ENCODE data around the gene TPSAB1.
"Not testable (repeated sequence)": the region's sequence is repeated elsewhere in the genome, so short reads cannot be mapped to it uniquely, and the experiment has no call there.

TPSAB1 gene

GRCh38 chr16:1265826-1266225 is 25.3 kb downstream of the TPSAB1 start:
- no peak for DNase-seq (ENCODE audit: low spot score)
- TF ChIP-seq, protein P1, sequence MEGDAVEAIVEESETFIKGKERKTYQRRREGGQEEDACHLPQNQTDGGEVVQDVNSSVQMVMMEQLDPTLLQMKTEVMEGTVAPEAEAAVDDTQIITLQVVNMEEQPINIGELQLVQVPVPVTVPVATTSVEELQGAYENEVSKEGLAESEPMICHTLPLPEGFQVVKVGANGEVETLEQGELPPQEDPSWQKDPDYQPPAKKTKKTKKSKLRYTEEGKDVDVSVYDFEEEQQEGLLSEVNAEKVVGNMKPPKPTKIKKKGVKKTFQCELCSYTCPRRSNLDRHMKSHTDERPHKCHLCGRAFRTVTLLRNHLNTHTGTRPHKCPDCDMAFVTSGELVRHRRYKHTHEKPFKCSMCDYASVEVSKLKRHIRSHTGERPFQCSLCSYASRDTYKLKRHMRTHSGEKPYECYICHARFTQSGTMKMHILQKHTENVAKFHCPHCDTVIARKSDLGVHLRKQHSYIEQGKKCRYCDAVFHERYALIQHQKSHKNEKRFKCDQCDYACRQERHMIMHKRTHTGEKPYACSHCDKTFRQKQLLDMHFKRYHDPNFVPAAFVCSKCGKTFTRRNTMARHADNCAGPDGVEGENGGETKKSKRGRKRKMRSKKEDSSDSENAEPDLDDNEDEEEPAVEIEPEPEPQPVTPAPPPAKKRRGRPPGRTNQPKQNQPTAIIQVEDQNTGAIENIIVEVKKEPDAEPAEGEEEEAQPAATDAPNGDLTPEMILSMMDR (IDR thresholded peaks at IDR 0.05; ENCODE audit: extremely low read depth, missing control alignments), result no peak

GRCh38 chr16:1269418-1269817 is 28.9 kb downstream of the TPSAB1 start:
- DNase-seq (ENCODE audit: low spot score), result not testable (repeated sequence)

GRCh38 chr16:1271380-1271723 is 30.8 kb downstream of the TPSAB1 start:
- no peak for DNase-seq (ENCODE audit: low spot score)
- TF ChIP-seq, protein P1 (IDR thresholded peaks at IDR 0.05; ENCODE audit: extremely low read depth, missing control alignments), result no peak

GRCh38 chr16:1271724-1272413 is 31.4 kb downstream of the TPSAB1 start:
- DNase-seq (ENCODE audit: low spot score), result not testable (repeated sequence)

DNA sequence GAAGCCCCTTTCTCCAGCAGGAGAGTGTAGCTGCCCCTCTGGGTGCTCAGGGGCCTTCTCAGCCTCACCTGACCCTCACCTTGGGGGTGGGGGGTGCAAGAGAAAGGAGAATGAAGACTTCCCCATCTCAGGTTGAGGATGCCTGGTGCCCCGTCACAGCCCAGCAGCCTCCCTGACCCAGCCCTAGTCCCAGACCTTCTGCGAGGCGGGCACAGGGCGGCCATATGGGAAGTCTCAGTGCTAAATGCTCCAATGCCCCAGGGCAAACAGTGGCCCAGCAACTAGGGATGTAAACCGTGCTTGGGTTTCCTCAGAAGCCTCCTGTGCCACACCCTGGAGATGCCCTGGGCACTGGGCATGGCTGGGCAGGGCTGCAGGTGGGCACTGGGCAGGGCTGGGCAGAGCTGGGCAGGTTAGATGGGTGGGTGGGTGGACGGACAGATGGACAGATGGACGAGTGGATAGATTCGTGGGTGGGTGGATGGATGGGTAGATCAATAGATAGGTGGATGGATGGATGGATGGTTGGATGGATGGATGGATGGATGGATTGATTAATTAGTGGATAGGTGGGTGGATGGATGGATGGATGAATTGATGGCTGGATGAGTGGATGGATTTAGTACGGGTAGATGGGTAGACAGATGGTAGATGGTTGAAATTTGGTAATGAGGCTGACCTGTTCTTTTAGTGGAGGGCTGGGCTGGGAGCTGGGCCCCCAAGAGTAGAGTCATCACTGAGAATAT is 32.1 kb downstream of the TPSAB1 start:
- TF ChIP-seq, protein P1 (IDR thresholded peaks at IDR 0.05; ENCODE audit: extremely low read depth, missing control alignments), result no peak
- no peak for DNase-seq (ENCODE audit: low spot score)

- DNase-seq (ENCODE audit: low spot score), result no peak
- TF ChIP-seq, protein P1 (IDR thresholded peaks at IDR 0.05; ENCODE audit: extremely low read depth, missing control alignments), result no peak
Observed at GRCh38 chr16:1273816-1274215, 33.3 kb downstream of the TPSAB1 start.

DNA sequence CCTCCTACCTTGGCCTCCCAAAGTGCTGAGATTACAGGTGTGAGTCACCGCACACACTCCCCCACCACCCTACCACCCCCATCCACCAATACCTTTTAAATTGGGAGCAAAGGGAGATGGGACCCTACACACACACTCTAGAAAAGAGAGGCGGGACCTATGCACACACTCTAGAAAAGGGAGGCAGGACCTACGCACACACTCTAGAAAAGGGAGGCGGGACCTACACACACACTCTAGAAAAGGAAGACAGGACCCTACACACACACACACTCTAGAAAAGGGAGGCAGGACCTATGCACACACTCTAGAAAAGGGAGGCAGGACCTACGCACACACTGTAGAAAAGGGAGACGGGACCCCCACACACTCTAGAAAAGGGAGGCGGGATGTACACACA is 34.3 kb downstream of the TPSAB1 start:
- TF ChIP-seq, protein P1 (IDR thresholded peaks at IDR 0.05; ENCODE audit: extremely low read depth, missing control alignments), result no peak
- no peak for DNase-seq (ENCODE audit: low spot score)

DNA sequence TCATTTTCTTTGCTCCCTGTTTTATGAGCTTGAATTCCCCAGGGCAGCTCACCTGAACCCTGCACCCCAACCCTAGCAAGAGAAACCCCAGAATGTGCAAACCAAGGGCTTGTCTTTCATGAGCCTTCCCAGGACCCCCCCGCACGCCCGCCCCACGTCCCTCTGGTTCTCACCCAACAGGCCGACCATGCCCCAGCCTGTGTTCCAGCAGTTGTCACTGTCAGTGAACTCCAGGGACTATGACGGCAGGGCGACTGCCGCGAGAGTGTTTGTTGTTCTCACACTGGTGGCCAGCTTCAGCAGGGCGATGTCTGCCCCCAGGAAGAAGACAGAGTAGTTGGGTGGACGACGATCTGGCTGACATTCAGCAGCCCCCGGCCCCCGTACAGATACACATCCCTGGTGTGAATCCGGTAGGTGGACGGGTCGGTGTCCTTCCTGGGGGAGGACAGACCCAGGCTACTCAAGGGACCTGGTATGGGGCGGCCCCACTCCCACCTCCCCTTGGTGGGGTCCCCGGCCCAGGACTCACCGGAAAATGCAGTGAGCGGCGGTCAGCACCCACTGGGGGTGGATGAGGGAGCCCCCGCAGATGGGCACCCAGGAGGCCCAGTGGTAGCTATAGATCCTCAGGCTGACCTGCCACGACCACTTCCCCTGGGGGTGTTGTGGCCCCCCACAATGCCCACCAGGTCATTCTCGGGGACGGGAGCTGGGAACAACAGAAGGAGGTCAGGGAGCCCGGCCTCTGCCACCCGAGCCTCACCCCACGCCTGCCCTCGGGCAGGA is 35.5 kb downstream of the TPSAB1 start:
- TF ChIP-seq, protein P1 (IDR thresholded peaks at IDR 0.05; ENCODE audit: extremely low read depth, missing control alignments), result no peak
- DNase-seq (ENCODE audit: low spot score), result no peak

Data from GM20000 (cell line).